GM23248 (cell line): Measurements from ENCODE around the gene DUOXA1. TPM values are rescaled to one million over a fixed set of nuclear protein-coding genes. Genes with fewer than 3 reads are reported as not detected.
A peak's percentile ranks its signal among the peaks of the same experiment; 100 is the strongest.

Experiments used
- DNase-seq: peaks from one replicate; pipeline ENCODE4 v3.0.0-alpha.2; 2015
- H2AFZ ChIP-seq: fragments of 200-600 bp; sonication (generic); 2 replicates; pipeline ENCODE4 v1.6.1; 2016; ENCODE audit warnings: antibody characterized with exemption
- H3F3A ChIP-seq: fragments of 200-600 bp; sonication (generic); 2 replicates; pipeline ENCODE4 v1.6.1; 2016; ENCODE audit warnings: mild to moderate bottlenecking, antibody characterized with exemption, mixed run types; ENCODE audit not compliant: insufficient read depth
- H3K27ac ChIP-seq: fragments of 200-600 bp; sonication (generic); 2 replicates; pipeline ENCODE4 v1.5.1; 2016; ENCODE audit warnings: mild to moderate bottlenecking
- H3K27me3 ChIP-seq: fragments of 200-600 bp; sonication (generic); replicated peaks from 2 replicates; pipeline ENCODE4 v1.6.1; 2016; ENCODE audit warnings: mild to moderate bottlenecking; ENCODE audit not compliant: insufficient read depth
- H3K36me3 ChIP-seq: fragments of 200-600 bp; sonication (generic); 2 replicates; pipeline ENCODE4 v1.6.1; 2016; ENCODE audit warnings: low read depth, mild to moderate bottlenecking
- H3K4me1 ChIP-seq: fragments of 200-600 bp; sonication (generic); 2 replicates; pipeline ENCODE4 v1.6.1; 2016; ENCODE audit warnings: mild to moderate bottlenecking; ENCODE audit not compliant: insufficient read depth
- H3K4me2 ChIP-seq: fragments of 200-600 bp; sonication (generic); one replicate; pipeline ENCODE4 v1.6.1; 2016; ENCODE audit warnings: mild to moderate bottlenecking; ENCODE audit not compliant: unreplicated experiment
- H3K4me3 ChIP-seq: fragments of 200-600 bp; sonication (generic); 2 replicates; pipeline ENCODE4 v1.5.1; 2016; ENCODE audit warnings: mild to moderate bottlenecking
- H3K79me2 ChIP-seq: fragments of 200-600 bp; sonication (generic); 2 replicates; pipeline ENCODE4 v1.6.1; 2016; ENCODE audit warnings: mild to moderate bottlenecking; ENCODE audit not compliant: insufficient read depth
- H3K9ac ChIP-seq: fragments of 200-600 bp; sonication (generic); 2 replicates; pipeline ENCODE4 v1.6.1; 2016; ENCODE audit warnings: mild to moderate bottlenecking
- H3K9me2 ChIP-seq: fragments of 200-600 bp; sonication (generic); 2 replicates; pipeline ENCODE4 v1.6.1; 2016; ENCODE audit warnings: mixed run types, mild to moderate bottlenecking, moderate library complexity; ENCODE audit not compliant: insufficient read depth
- H3K9me3 ChIP-seq: fragments of 200-600 bp; sonication (generic); one replicate; pipeline ENCODE4 v1.6.1; 2017; ENCODE audit warnings: low read depth
- H4K20me1 ChIP-seq: fragments of 200-600 bp; sonication (generic); 2 replicates; pipeline ENCODE4 v1.6.0; 2016; ENCODE audit not compliant: insufficient read depth
- EZH2 ChIP-seq: fragments of 200-600 bp; sonication (generic); IDR thresholded peaks from 2 replicates; pipeline ENCODE4 v1.6.1; 2018; ENCODE audit warnings: antibody characterized with exemption, mild to moderate bottlenecking; ENCODE audit not compliant: insufficient read depth, poor library complexity, severe bottlenecking
- EZH2phosphoT487 ChIP-seq: fragments of 200-600 bp; sonication (generic); IDR thresholded peaks from 2 replicates; pipeline ENCODE4 v1.6.1; 2018; ENCODE audit warnings: antibody characterized with exemption, moderate library complexity, mild to moderate bottlenecking, low read depth; ENCODE audit not compliant: insufficient read depth
- WGBS, 2 experiments: methylation state at CpG; one replicate each; pipeline ENCODE4 v1.1.6; 2015 to 2017; ENCODE audit warnings: low lambda C conversion rate in 2 of 2, low coverage in 1 of 2; ENCODE audit errors: missing lambda C conversion rate in 2 of 2; 5-methylcytosine and 5-hydroxymethylcytosine counted together
- in situ Hi-C: fragments of 300-500 bp; cut with MboI; formaldehyde crosslinking; loops from 2 replicates; pipeline ENCODE4 v1.15.0; 2020
- polyA plus RNA-seq: library from polyadenylated mRNA; unstranded; fragments of >200 nt; fragmentation: Nextera tagmentation; extraction: Ambion mirVana; gene quantifications from 2 replicates; pipeline ENCODE4 v1.2.1, GENCODE V29; 2016
- total RNA-seq: library from RNA; depleted of rRNA; stranded (reverse); fragments of >200 nt; shearing (Covaris generic); gene quantifications from 2 replicates; pipeline ENCODE4 v1.2.3, GENCODE V29; 2014

The DUOXA1 gene
- total and polyA plus RNA-seq, 2 experiments from 2014 or later: 0.61 to 2.4 TPM

DNA sequence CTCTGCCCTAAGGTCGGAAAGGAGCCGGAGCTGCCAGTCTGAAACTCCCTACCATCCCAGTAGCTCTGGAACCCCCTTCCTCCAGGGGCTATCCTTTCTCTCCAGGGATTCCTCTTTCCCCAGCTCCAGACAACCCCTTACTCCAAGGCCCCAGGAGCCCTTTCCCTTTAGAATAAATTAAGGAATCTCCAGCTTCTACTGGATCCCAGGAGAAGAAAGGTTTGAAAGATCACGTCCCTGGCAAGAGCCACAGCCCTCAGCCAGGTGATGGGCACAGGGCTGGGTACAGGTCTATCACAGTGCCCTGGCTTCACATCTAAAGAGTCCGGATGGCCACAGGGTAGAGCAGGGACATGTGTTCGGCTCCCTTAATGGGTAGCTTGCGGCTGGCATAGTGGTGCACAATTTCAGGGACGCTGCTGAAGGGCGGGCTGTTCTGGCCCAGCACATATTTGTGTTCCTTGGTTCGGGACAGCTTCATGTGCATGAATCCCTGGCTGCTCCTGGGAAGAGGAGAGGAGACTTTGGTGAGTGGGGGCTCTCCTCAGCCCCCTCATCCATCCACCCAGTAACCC lies 38.0 kb upstream of the DUOXA1 start:
- no peaks in the 10 kb centered on the region for H3K79me2 ChIP-seq
- H3F3A ChIP-seq: no peaks in the 10 kb centered on the region; the same call in 1 of the 2 replicates
- WGBS, 2 experiments: 41 to 43% methylated on average over 9 of the region's 9 CpGs
- in situ Hi-C loops: loop anchor here (10.0 kb wide), 1 partner anchor 237 kb away; a partner anchor contains a TSS
- TF ChIP-seq EZH2phosphoT487 (no peak), EZH2 (no peak)
- peaks cover 7% of the 10 kb centered on the region for H3K4me1 ChIP-seq
- no peaks in the 10 kb centered on the region for H3K27me3 ChIP-seq
- peak overlapping the region; percentile 95 for H3K9ac ChIP-seq
- peak overlapping the region; percentile 80 for H2AFZ ChIP-seq
- peak overlapping the region; percentile 84; the same call in 1 of the 2 replicates for H3K27ac ChIP-seq
- no peaks in the 10 kb centered on the region for H3K36me3 ChIP-seq
- H4K20me1 ChIP-seq: no peaks in the 10 kb centered on the region
- DNase-seq: no peak
- H3K9me3 ChIP-seq: no peaks in the 10 kb centered on the region
- H3K4me2 ChIP-seq: peak overlapping the region; percentile 91
- H3K4me3 ChIP-seq: peak overlapping the region; percentile 82
- H3K9me2 ChIP-seq: no peaks in the 10 kb centered on the region

DNA sequence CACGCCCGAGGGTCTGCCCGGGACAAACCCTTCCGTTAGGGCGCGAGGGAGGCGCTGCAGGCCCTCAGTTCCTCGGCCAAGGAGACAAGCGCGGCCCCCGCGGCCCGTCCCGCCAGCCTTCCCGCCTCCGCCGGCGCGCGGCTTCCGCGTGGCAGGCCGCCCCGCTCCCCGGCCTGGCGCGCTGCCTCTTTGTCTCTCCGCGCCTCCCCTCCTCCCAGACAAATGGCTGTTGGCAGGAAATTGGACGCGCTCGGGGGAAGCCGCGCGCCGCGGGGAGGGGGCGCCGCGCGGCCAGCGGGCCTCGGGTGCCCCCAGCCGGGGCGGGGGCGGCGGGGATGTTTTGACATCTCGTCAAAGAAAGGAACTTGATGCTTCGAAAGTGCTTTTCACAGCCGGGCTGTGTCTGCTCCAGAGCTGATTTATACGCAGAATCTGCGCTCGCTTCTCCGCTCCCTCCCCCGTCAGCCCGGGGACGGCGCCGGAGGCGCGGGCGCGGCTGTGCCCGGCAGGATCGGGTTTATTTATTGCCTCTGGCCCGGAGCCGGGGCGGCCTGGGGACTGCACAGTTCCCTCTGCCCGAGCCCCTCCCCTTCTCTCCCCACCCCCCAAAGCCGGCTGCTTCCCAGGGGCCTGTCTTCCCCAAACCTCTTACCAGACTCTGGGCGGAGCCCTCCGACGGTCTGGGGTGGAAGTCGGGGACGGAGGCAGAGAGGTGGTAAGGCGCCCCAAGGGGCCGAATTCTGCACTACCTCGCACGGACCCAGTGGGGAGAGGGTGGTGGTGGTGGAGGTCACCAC lies 37.4 kb upstream of the DUOXA1 start:
- in situ Hi-C loops: loop anchor here (10.0 kb wide), 1 partner anchor 238 kb away; a partner anchor contains a TSS
- Histone ChIP-seq H3K36me3 (no peaks in the 10 kb centered on the region), H4K20me1 (no peaks in the 10 kb centered on the region), H3K4me1 (peaks cover 12% of the 10 kb centered on the region), H2AFZ (peak overlapping the region; percentile 80), H3K79me2 (no peaks in the 10 kb centered on the region), H3K9me3 (no peaks in the 10 kb centered on the region), H3K9ac (peak overlapping the region; percentile 95), H3K4me2 (peak overlapping the region; percentile 91), H3K9me2 (no peaks in the 10 kb centered on the region), H3K27ac (peak overlapping the region; percentile 84), H3K4me3 (peak overlapping the region; percentile 82), H3K27me3 (no peaks in the 10 kb centered on the region), H3F3A (no peaks in the 10 kb centered on the region; the same call in 1 of the 2 replicates)
- TF ChIP-seq EZH2phosphoT487 (no peak), EZH2 (no peak)
- WGBS, 2 experiments: 1 to 2% methylated on average over 37 to 71 of the region's 79 CpGs
- DNase-seq: peak; percentile 93

DNA sequence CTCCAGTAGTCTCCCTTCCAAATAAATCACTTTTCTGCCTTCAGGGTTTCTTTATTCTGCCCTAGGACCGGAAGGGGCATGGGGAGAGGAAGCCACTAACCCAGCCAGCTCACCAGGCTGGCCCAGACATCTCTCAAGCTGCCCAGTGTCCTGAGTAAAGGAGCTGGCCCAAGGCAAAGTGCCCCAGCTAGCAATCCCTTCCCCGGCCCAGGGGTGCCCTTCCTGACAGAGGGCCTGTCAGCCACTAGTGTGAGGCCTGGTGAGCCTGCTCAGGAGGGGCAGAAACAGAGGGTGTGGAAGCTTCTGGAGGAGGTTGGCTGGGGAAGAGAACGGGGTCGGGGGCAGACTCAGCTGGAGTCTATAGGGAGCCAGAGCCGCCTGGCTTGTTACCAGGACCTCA lies 35.9 kb upstream of the DUOXA1 start:
- H3K9me3 ChIP-seq: no peaks in the 10 kb centered on the region
- no peaks in the 10 kb centered on the region for H3K9me2 ChIP-seq
- H3K27me3 ChIP-seq: no peaks in the 10 kb centered on the region
- H3K9ac ChIP-seq: no peak overlapping the region
- no peak overlapping the region for H3K27ac ChIP-seq
- H3K4me2 ChIP-seq: no peak overlapping the region
- no peaks in the 10 kb centered on the region for H3K79me2 ChIP-seq
- DNase-seq: no peak
- no peaks in the 10 kb centered on the region; the same call in 1 of the 2 replicates for H3F3A ChIP-seq
- 64 to 83% methylated on average over 3 to 4 of the region's 5 CpGs for WGBS, 2 experiments
- in situ Hi-C loops: loop anchor here (10.0 kb wide), 1 partner anchor 239 kb away; a partner anchor contains a TSS
- H3K4me1 ChIP-seq: peaks cover 12% of the 10 kb centered on the region
- H3K36me3 ChIP-seq: no peaks in the 10 kb centered on the region
- H3K4me3 ChIP-seq: no peak overlapping the region
- TF ChIP-seq EZH2: no peak
- no peak for TF ChIP-seq EZH2phosphoT487
- H4K20me1 ChIP-seq: no peaks in the 10 kb centered on the region
- H2AFZ ChIP-seq: no peak overlapping the region

DNA sequence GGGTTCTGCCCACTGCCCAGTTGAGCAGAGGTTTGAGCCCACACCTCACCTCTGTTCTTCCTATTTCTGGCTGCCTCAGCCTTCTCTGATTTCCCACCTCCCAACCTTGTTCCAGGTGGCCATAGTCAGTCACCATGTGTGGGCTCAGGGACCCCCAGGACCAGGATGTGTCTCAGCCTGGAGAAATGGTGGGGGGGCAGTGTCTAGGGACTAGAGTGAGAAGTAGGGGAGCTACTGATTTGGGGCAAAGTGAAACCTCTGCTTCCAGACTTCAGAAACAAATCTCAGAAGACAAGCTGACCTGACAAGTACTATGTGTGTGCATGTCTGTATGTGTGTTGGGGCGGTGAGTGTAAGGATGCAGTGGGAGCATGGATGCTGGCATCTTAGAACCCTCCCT lies 35.2 kb upstream of the DUOXA1 start:
- no peak overlapping the region for H3K4me2 ChIP-seq
- no peaks in the 10 kb centered on the region for H3K27me3 ChIP-seq
- in situ Hi-C loops: loop anchor here (10.0 kb wide), 1 partner anchor 240 kb away; a partner anchor contains a TSS
- TF ChIP-seq EZH2phosphoT487 (no peak), EZH2 (no peak)
- no peak overlapping the region for H2AFZ ChIP-seq
- H3K36me3 ChIP-seq: no peaks in the 10 kb centered on the region
- no peak for DNase-seq
- H3F3A ChIP-seq: no peaks in the 10 kb centered on the region; the same call in 1 of the 2 replicates
- no peak overlapping the region for H3K4me3 ChIP-seq
- H3K9me3 ChIP-seq: no peaks in the 10 kb centered on the region
- H4K20me1 ChIP-seq: no peaks in the 10 kb centered on the region
- H3K9me2 ChIP-seq: no peaks in the 10 kb centered on the region
- H3K79me2 ChIP-seq: no peaks in the 10 kb centered on the region
- H3K27ac ChIP-seq: no peak overlapping the region
- H3K9ac ChIP-seq: no peak overlapping the region
- H3K4me1 ChIP-seq: peaks cover 12% of the 10 kb centered on the region
- 95 to 100% methylated on average over 1 of the region's 1 CpG for WGBS, 2 experiments
